PFSK-1 (cell line): ENCODE data around the gene LYPD6B.

ENCODE experiments used
- POLR2AphosphoS5 ChIP-seq: IDR thresholded peaks from 2 replicates; pipeline ENCODE4 v1.6.1; 2012; ENCODE audit warnings: low read depth, mild to moderate bottlenecking, control low read depth, low read length, moderate library complexity
- TAF1 ChIP-seq: IDR thresholded peaks from 2 replicates; pipeline ENCODE4 v1.6.1; 2012; ENCODE audit warnings: low read length, control low read depth, borderline replicate concordance; ENCODE audit not compliant: insufficient read depth

- no peak for TF ChIP-seq TAF1
- TF ChIP-seq POLR2AphosphoS5 = no peak
These were observed 129.4 kb downstream of the LYPD6B start for GRCh38 chr2:149167941-149168340.
